Smooth muscle cell (in vitro differentiated cells): Measurements from ENCODE around the gene RAD23A. TPM values are rescaled to one million over a fixed set of nuclear protein-coding genes. Genes with fewer than 3 reads are reported as not detected.

Experiments
- DNase-seq: peaks from one replicate; lab custom pipeline; 2025; ENCODE audit not compliant: unreplicated experiment; lab: John Stamatoyannopoulos, UW
- H2AFZ ChIP-seq: fragments of 200-600 bp; sonication (generic); 2 replicates; pipeline ENCODE4 v1.6.0; 2016; ENCODE audit warnings: antibody characterized with exemption, low read depth, mild to moderate bottlenecking
- H3F3A ChIP-seq: fragments of 200-600 bp; sonication (generic); 2 replicates; pipeline ENCODE4 v1.6.0; 2017; ENCODE audit warnings: antibody characterized with exemption, low read depth
- H3K27ac ChIP-seq: fragments of 200-600 bp; sonication (generic); 2 replicates; pipeline ENCODE4 v1.5.1; 2016; ENCODE audit warnings: low read depth, mild to moderate bottlenecking
- H3K27me3 ChIP-seq: fragments of 200-600 bp; sonication (generic); 2 replicates; pipeline ENCODE4 v1.6.1; 2016; ENCODE audit warnings: low read depth, mild to moderate bottlenecking
- H3K36me3 ChIP-seq: fragments of 200-600 bp; sonication (generic); 2 replicates; pipeline ENCODE4 v1.5.1; 2016; ENCODE audit warnings: low read depth
- H3K4me1 ChIP-seq: fragments of 200-600 bp; sonication (generic); 2 replicates; pipeline ENCODE4 v1.5.1; 2016; ENCODE audit warnings: low read depth
- H3K4me2 ChIP-seq: fragments of 200-600 bp; sonication (generic); 2 replicates; pipeline ENCODE4 v1.6.0; 2016; ENCODE audit warnings: mild to moderate bottlenecking
- H3K4me3 ChIP-seq: fragments of 200-600 bp; sonication (generic); 2 replicates; pipeline ENCODE4 v1.5.1; 2016; ENCODE audit warnings: mild to moderate bottlenecking
- H3K79me2 ChIP-seq: fragments of 200-600 bp; sonication (generic); 2 replicates; pipeline ENCODE4 v1.6.0; 2016; ENCODE audit warnings: low read depth, mild to moderate bottlenecking
- H3K9ac ChIP-seq: fragments of 200-600 bp; sonication (generic); 2 replicates; pipeline ENCODE4 v1.6.0; 2016; ENCODE audit warnings: low read depth
- H3K9me3 ChIP-seq: fragments of 200-600 bp; sonication (generic); replicated peaks from 2 replicates; pipeline ENCODE4 v1.5.1; 2016; ENCODE audit warnings: low read depth
- H4K20me1 ChIP-seq: fragments of 200-600 bp; sonication (generic); 2 replicates; pipeline ENCODE4 v1.6.0; 2016; ENCODE audit warnings: low read depth
- CTCF ChIP-seq: fragments of 200-600 bp; sonication (generic); IDR thresholded peaks from 2 replicates; pipeline ENCODE4 v1.5.1; 2017; ENCODE audit warnings: borderline replicate concordance, mild to moderate bottlenecking, antibody characterized with exemption; ENCODE audit not compliant: insufficient read depth, poor library complexity, severe bottlenecking
- WGBS: methylation state at CpG from one replicate; pipeline ENCODE4 v1.1.7; 2016; ENCODE audit warnings: low lambda C conversion rate; 5-methylcytosine and 5-hydroxymethylcytosine counted together
- polyA plus RNA-seq: library from polyadenylated mRNA; unstranded; fragments of >200 nt; fragmentation: Nextera tagmentation; extraction: Ambion mirVana; gene quantifications from 2 replicates; pipeline ENCODE4 v1.2.1, GENCODE V29; 2016
- total RNA-seq: library from RNA; depleted of rRNA; stranded (reverse); fragments of >200 nt; gene quantifications from 2 replicates; pipeline ENCODE4 v1.2.3, GENCODE V29; 2014

The RAD23A gene
- total and polyA plus RNA-seq, 2 experiments from 2014 or later = 97.1 to 176 TPM

- Histone ChIP-seq H3K4me3 (no peak overlapping the region), H3K4me1 (no peaks in the 10 kb centered on the region), H4K20me1 (no peaks in the 10 kb centered on the region), H3K9ac (no peak overlapping the region), H3K27me3 (peaks cover 8% of the 10 kb centered on the region), H3K9me3 (no peaks in the 10 kb centered on the region), H3K4me2 (no peak overlapping the region), H3K79me2 (no peaks in the 10 kb centered on the region), H3K27ac (no peak overlapping the region), H2AFZ (no peak overlapping the region), H3K36me3 (no peaks in the 10 kb centered on the region), H3F3A (no peaks in the 10 kb centered on the region)
- WGBS = 86% methylated on average over 3 of the region's 3 CpGs
- DNase-seq = no peak
- TF ChIP-seq CTCF = no peak
These were observed 38.5 kb downstream of the RAD23A start for GRCh38 chr19:12984143-12984627.

GRCh38 chr19:12984683-12985048, 39.0 kb downstream of the RAD23A start:
- Histone ChIP-seq H3K9me3 (no peaks in the 10 kb centered on the region), H2AFZ (no peak overlapping the region), H3K9ac (no peak overlapping the region), H4K20me1 (no peaks in the 10 kb centered on the region), H3K4me2 (no peak overlapping the region), H3K79me2 (no peaks in the 10 kb centered on the region), H3K36me3 (no peaks in the 10 kb centered on the region), H3K4me1 (no peaks in the 10 kb centered on the region), H3F3A (no peaks in the 10 kb centered on the region), H3K27me3 (peaks cover 8% of the 10 kb centered on the region), H3K4me3 (no peak overlapping the region), H3K27ac (no peak overlapping the region)
- DNase-seq = no peak
- 59% methylated on average over 8 of the region's 10 CpGs for WGBS
- no peak for TF ChIP-seq CTCF

GRCh38 chr19:12985049-12985776, 39.6 kb downstream of the RAD23A start:
- H3K36me3 ChIP-seq = no peaks in the 10 kb centered on the region
- H3K4me1 ChIP-seq = no peaks in the 10 kb centered on the region
- H3K9ac ChIP-seq = no peak overlapping the region
- H3K27ac ChIP-seq = no peak overlapping the region
- H3K79me2 ChIP-seq = no peaks in the 10 kb centered on the region
- no peak overlapping the region for H2AFZ ChIP-seq
- no peaks in the 10 kb centered on the region for H3F3A ChIP-seq
- TF ChIP-seq CTCF = no peak
- 73% methylated on average over 16 of the region's 16 CpGs for WGBS
- no peaks in the 10 kb centered on the region for H4K20me1 ChIP-seq
- no peak overlapping the region for H3K4me3 ChIP-seq
- peaks cover 8% of the 10 kb centered on the region for H3K27me3 ChIP-seq
- DNase-seq = no peak
- no peaks in the 10 kb centered on the region for H3K9me3 ChIP-seq
- H3K4me2 ChIP-seq = no peak overlapping the region

- Histone ChIP-seq H3K4me3 (no peak overlapping the region), H3K4me1 (no peaks in the 10 kb centered on the region), H3K27me3 (peaks cover 15% of the 10 kb centered on the region), H3K79me2 (no peaks in the 10 kb centered on the region), H3K27ac (no peak overlapping the region), H3F3A (no peaks in the 10 kb centered on the region), H3K4me2 (no peak overlapping the region), H3K9me3 (no peaks in the 10 kb centered on the region), H2AFZ (no peak overlapping the region), H3K9ac (no peak overlapping the region), H3K36me3 (no peaks in the 10 kb centered on the region), H4K20me1 (no peaks in the 10 kb centered on the region)
- no peak for TF ChIP-seq CTCF
- no peak for DNase-seq
- WGBS = 93% methylated on average over 12 of the region's 12 CpGs
These were observed 41.1 kb downstream of the RAD23A start for GRCh38 chr19:12986726-12987125.
